ENCODE measurements around the gene KLF15.

- TF ChIP-seq CTCF (IDR thresholded peaks at IDR 0.05) (no peak), POLR2A (IDR thresholded peaks at IDR 0.05) (no peak)
Measured at GRCh38 chr3:126367316-126367805, 10.2 kb upstream of the KLF15 start.

All from thyroid gland (tissue), 4 donors.